Activated naive CD4-positive, alpha-beta T cell treated with anti-CD3 and anti-CD28 coated beads, Interleukin-2, amount 50 U/mL, for 24 hours (primary cell): ENCODE measurements around the gene ST6GAL1.

ENCODE experiments used
- H3K27ac Mint-ChIP-seq: one replicate; pipeline ENCODE4 v1.8.0; 2021; ENCODE audit warnings: mild to moderate bottlenecking, mixed read lengths
- H3K27me3 Mint-ChIP-seq: one replicate; pipeline ENCODE4 v1.8.0; 2021; ENCODE audit warnings: mixed read lengths
- H3K36me3 Mint-ChIP-seq: one replicate; pipeline ENCODE4 v1.8.0; 2021; ENCODE audit warnings: mixed read lengths
- H3K4me1 Mint-ChIP-seq: one replicate; pipeline ENCODE4 v1.8.0; 2021; ENCODE audit warnings: mixed read lengths
- H3K4me3 Mint-ChIP-seq: one replicate; pipeline ENCODE4 v1.8.0; 2021; ENCODE audit warnings: mild to moderate bottlenecking, mixed read lengths
- H3K9me3 Mint-ChIP-seq: one replicate; pipeline ENCODE4 v1.8.0; 2021; ENCODE audit warnings: mixed read lengths

ST6GAL1 gene

DNA sequence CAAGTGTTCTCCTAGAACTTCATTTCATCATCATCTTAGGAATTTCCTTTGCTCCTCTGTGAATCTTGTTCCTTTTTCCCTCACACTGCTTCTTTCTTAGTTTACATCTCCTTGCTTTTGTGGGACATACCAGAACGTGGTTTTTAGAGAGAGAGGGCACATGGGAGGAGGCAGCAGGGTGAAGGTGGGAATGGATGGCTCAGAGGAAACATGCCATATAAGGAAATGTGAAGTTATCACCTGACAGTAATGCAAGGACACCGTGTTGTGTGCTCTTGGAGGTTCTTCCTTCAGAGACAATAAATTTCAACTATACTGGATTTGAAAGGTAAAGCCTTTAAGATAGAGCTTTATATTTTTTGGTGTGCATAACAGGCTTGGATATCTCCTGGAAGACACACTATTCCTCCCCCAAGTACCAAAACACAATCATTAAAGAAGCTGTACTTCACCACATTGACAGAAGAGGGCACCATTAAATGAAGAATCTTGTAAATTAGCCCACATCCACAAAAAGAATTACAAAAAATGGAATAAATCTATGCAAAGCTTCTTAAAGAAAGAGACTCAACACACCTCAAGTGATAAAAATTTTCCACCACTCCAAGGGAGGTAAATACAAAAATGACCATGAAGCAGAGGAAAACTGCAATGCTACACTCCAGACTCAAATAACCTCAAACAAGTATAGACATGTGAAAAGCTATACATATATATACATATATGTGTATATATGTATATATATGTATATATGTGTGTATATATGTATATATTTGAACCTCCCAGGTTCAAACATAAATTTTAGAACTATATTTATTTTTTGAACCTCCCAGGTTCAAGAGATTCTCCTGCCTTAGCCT, 182.8 kb downstream of the ST6GAL1 start:
- Mint-ChIP-seq H3K9me3 (no peaks in the 10 kb centered on the region), H3K4me3 (no peak overlapping the region), H3K36me3 (no peaks in the 10 kb centered on the region), H3K27ac (no peak overlapping the region), H3K4me1 (peaks cover 7% of the 10 kb centered on the region), H3K27me3 (no peaks in the 10 kb centered on the region)

DNA sequence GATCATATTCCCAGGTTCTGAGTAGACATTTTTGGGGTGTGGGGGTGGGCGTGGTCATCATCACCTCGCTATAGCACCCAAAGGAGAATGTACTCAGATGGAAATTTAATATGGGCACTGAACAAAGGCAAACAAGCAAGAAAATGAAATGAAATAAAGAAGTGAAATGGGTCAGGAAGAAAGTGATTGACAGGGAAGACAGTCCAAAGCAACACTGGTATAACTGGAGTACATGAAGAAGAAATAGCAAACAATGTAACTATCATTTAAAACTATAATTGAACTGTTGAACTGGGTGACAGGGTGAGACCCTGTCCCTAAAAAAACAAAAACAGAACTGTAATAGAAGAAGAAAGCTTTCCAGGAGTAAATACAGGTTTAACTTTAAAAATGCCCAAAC, 184.2 kb downstream of the ST6GAL1 start:
- Mint-ChIP-seq H3K4me3 (no peak overlapping the region), H3K27me3 (no peaks in the 10 kb centered on the region), H3K9me3 (no peaks in the 10 kb centered on the region), H3K27ac (no peak overlapping the region), H3K4me1 (peaks cover 7% of the 10 kb centered on the region), H3K36me3 (no peaks in the 10 kb centered on the region)

DNA sequence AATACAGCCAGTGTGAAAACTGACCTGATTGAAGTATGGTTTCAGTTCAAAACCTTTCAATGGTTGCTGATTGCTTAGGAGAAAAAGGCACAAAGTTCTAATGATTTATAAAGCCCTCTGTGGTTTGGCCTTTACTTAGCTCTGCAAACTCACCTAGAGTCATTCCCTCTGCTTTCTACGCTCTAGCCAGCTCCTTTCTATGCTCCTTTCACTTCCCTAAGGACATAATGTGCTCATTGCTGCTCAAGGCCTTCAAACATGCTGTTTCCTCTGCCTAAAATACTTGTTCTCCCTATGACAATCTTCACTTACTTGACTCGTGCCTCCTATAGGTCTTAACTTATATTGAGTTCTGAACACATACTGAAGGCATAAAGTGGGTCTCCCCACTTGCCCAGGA, 190.0 kb downstream of the ST6GAL1 start:
- Mint-ChIP-seq H3K9me3 (no peaks in the 10 kb centered on the region), H3K36me3 (no peaks in the 10 kb centered on the region), H3K4me1 (no peaks in the 10 kb centered on the region), H3K4me3 (no peak overlapping the region), H3K27me3 (no peaks in the 10 kb centered on the region), H3K27ac (no peak overlapping the region)

- peaks cover 2% of the 10 kb centered on the region for H3K36me3 Mint-ChIP-seq
- no peak overlapping the region for H3K27ac Mint-ChIP-seq
- no peaks in the 10 kb centered on the region for H3K4me1 Mint-ChIP-seq
- no peak overlapping the region for H3K4me3 Mint-ChIP-seq
- peaks cover 4% of the 10 kb centered on the region for H3K9me3 Mint-ChIP-seq
- no peaks in the 10 kb centered on the region for H3K27me3 Mint-ChIP-seq
Observed at GRCh38 chr3:187122261-187122660, 191.9 kb downstream of the ST6GAL1 start.

DNA sequence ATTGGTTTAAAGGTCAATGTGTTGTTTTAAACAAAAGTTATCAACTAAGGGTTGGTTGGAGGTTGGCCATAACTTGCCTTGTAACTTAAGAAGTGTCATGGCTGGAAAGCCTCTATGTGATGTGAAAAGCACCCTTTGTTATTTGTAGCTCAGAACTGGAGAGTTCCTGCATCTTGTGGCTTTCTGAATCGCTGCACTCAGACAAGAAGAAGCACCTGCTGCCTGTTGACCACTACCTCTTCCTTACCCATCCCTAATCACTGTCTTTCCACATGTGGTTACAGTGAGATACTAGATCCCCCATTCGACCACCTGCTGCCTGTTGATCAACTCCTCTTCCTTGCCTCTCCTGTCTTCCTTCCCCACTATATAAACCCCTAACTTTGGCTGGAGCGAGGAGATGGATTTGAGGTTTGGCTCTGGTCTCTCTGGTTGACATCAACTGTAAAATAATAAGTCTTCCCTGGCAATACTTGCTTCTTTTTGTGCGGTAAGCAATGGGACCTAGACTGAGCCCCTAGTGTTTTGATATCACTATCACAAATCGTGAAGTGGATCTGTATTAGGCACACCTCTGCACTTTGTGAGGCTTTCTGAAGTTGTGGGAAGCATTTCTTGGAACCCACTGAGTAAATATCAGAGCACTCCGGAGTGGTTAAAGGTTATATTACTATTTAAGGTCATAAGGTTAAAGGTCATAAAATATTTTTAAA, 195.1 kb downstream of the ST6GAL1 start:
- H3K27me3 Mint-ChIP-seq = no peaks in the 10 kb centered on the region
- H3K27ac Mint-ChIP-seq = no peak overlapping the region
- H3K36me3 Mint-ChIP-seq = peaks cover 9% of the 10 kb centered on the region

More for the DNA sequence above, 195.1 kb downstream of the ST6GAL1 start:
- Mint-ChIP-seq H3K9me3 (peaks cover 4% of the 10 kb centered on the region), H3K4me3 (no peak overlapping the region), H3K4me1 (peaks cover 17% of the 10 kb centered on the region)
